SJSA1 (cell line): ENCODE data around the gene NAV2. TPM values are rescaled to one million over a fixed set of nuclear protein-coding genes. Genes with fewer than 3 reads are reported as not detected.
"Not testable (repeated sequence)": the region's sequence is repeated elsewhere in the genome, so short reads cannot be mapped to it uniquely, and the experiment has no call there.

ENCODE experiments used
- DNase-seq, 2 experiments: peaks; one replicate each; pipeline ENCODE4 v3.0.0-alpha.2; 2015 to 2020; ENCODE audit warnings: low spot score in 2 of 2, low read depth in 1 of 2
- H3K27ac ChIP-seq: fragments of 250-450 bp; sonication (Bioruptor Pico); 2 replicates; pipeline ENCODE4 v1.5.1; 2020; ENCODE audit warnings: mild to moderate bottlenecking, moderate library complexity
- H3K27me3 ChIP-seq: fragments of 250-450 bp; sonication (Bioruptor Pico); replicated peaks from 2 replicates; pipeline ENCODE4 v1.5.1; 2020; ENCODE audit warnings: mild to moderate bottlenecking, moderate library complexity
- H3K36me3 ChIP-seq: fragments of 250-450 bp; sonication (Bioruptor Pico); 2 replicates; pipeline ENCODE4 v1.5.1; 2020; ENCODE audit warnings: mild to moderate bottlenecking
- H3K4me1 ChIP-seq: fragments of 250-450 bp; sonication (Bioruptor Pico); replicated peaks from 2 replicates; pipeline ENCODE4 v1.6.1; 2021; ENCODE audit warnings: mild to moderate bottlenecking
- H3K4me3 ChIP-seq: fragments of 250-450 bp; sonication (Bioruptor Pico); 2 replicates; pipeline ENCODE4 v1.5.1; 2020; ENCODE audit warnings: mild to moderate bottlenecking
- H3K9me3 ChIP-seq: fragments of 250-450 bp; sonication (Bioruptor Pico); replicated peaks from 2 replicates; pipeline ENCODE4 v1.5.1; 2020; ENCODE audit warnings: mild to moderate bottlenecking
- total RNA-seq: library from RNA; depleted of rRNA; stranded (reverse); fragments of >200 nt; shearing (Covaris generic); gene quantifications from 2 replicates; pipeline ENCODE4 v1.2.3, GENCODE V29; 2014

The NAV2 gene
- total RNA-seq, 1 experiment from 2014 or later = 2.6 TPM

- Histone ChIP-seq H3K27me3 (no peaks in the 10 kb centered on the region), H3K4me3 (no peak overlapping the region), H3K4me1 (no peaks in the 10 kb centered on the region), H3K36me3 (no peaks in the 10 kb centered on the region; the same call in 1 of the 2 replicates), H3K9me3 (no peaks in the 10 kb centered on the region), H3K27ac (no peak overlapping the region)
- no peak for DNase-seq
Measured at GRCh38 chr11:20122131-20122530, 409.5 kb downstream of the NAV2 start.

GRCh38 chr11:20125927-20126326 is 413.3 kb downstream of the NAV2 start:
- no peaks in the 10 kb centered on the region for H3K36me3 ChIP-seq
- H3K27ac ChIP-seq = no peak overlapping the region
- H3K4me3 ChIP-seq = no peak overlapping the region
- H3K9me3 ChIP-seq = no peaks in the 10 kb centered on the region
- no peak for DNase-seq
- H3K4me1 ChIP-seq = no peaks in the 10 kb centered on the region
- no peaks in the 10 kb centered on the region for H3K27me3 ChIP-seq

- Histone ChIP-seq H3K4me1 (no peaks in the 10 kb centered on the region), H3K4me3 (no peak overlapping the region), H3K9me3 (no peaks in the 10 kb centered on the region), H3K36me3 (no peaks in the 10 kb centered on the region), H3K27ac (no peak overlapping the region), H3K27me3 (no peaks in the 10 kb centered on the region)
- no peak for DNase-seq
Measured at GRCh38 chr11:20126724-20127123, 414.1 kb downstream of the NAV2 start.

- Histone ChIP-seq H3K27me3 (no peaks in the 10 kb centered on the region), H3K4me3 (no peak overlapping the region), H3K36me3 (no peaks in the 10 kb centered on the region), H3K27ac (no peak overlapping the region), H3K4me1 (no peaks in the 10 kb centered on the region), H3K9me3 (no peaks in the 10 kb centered on the region)
- DNase-seq = peak; percentile 19 to 51
Measured at GRCh38 chr11:20127671-20128527, 415.3 kb downstream of the NAV2 start.

- not testable (repeated sequence) for H3K27ac ChIP-seq, H3K27me3 ChIP-seq, H3K4me1 ChIP-seq, H3K36me3 ChIP-seq, DNase-seq, H3K4me3 ChIP-seq, H3K9me3 ChIP-seq
Measured at GRCh38 chr11:20128528-20128825, 415.8 kb downstream of the NAV2 start.

- Histone ChIP-seq H3K36me3 (no peaks in the 10 kb centered on the region), H3K4me3 (no peak overlapping the region), H3K27ac (no peak overlapping the region), H3K9me3 (no peaks in the 10 kb centered on the region), H3K27me3 (no peaks in the 10 kb centered on the region), H3K4me1 (no peaks in the 10 kb centered on the region)
- no peak for DNase-seq
Measured at GRCh38 chr11:20129665-20130064, 417.0 kb downstream of the NAV2 start.

- H3K27me3 ChIP-seq = no peaks in the 10 kb centered on the region
- no peaks in the 10 kb centered on the region for H3K4me1 ChIP-seq
- H3K9me3 ChIP-seq = no peaks in the 10 kb centered on the region
- peak in 1 of 2 experiments; percentile 19 for DNase-seq
- H3K36me3 ChIP-seq = no peaks in the 10 kb centered on the region
- no peak overlapping the region for H3K27ac ChIP-seq
- no peak overlapping the region for H3K4me3 ChIP-seq
Measured at GRCh38 chr11:20131788-20132666, 419.4 kb downstream of the NAV2 start.

GRCh38 chr11:20132667-20133039 is 420.0 kb downstream of the NAV2 start:
- Histone ChIP-seq H3K27ac (no peak overlapping the region), H3K36me3 (no peaks in the 10 kb centered on the region), H3K27me3 (no peaks in the 10 kb centered on the region), H3K4me3 (no peak overlapping the region), H3K4me1 (no peaks in the 10 kb centered on the region), H3K9me3 (no peaks in the 10 kb centered on the region)
- no peak for DNase-seq

- Histone ChIP-seq H3K27me3 (no peaks in the 10 kb centered on the region), H3K4me1 (no peaks in the 10 kb centered on the region), H3K9me3 (no peaks in the 10 kb centered on the region), H3K36me3 (no peaks in the 10 kb centered on the region), H3K27ac (no peak overlapping the region), H3K4me3 (no peak overlapping the region)
- no peak for DNase-seq
Measured at GRCh38 chr11:20134991-20135736, 422.5 kb downstream of the NAV2 start.

- H3K4me3 ChIP-seq = no peak overlapping the region
- no peaks in the 10 kb centered on the region for H3K4me1 ChIP-seq
- no peaks in the 10 kb centered on the region for H3K36me3 ChIP-seq
- no peak for DNase-seq
- H3K27me3 ChIP-seq = no peaks in the 10 kb centered on the region
- H3K9me3 ChIP-seq = no peaks in the 10 kb centered on the region
- H3K27ac ChIP-seq = no peak overlapping the region
Measured at GRCh38 chr11:20137637-20138036, 425.0 kb downstream of the NAV2 start.

- Histone ChIP-seq H3K36me3 (no peaks in the 10 kb centered on the region), H3K27me3 (no peaks in the 10 kb centered on the region), H3K4me3 (no peak overlapping the region), H3K9me3 (no peaks in the 10 kb centered on the region), H3K4me1 (no peaks in the 10 kb centered on the region), H3K27ac (no peak overlapping the region)
- DNase-seq = no peak
Measured at GRCh38 chr11:20138707-20139106, 426.1 kb downstream of the NAV2 start.

- no peak overlapping the region for H3K27ac ChIP-seq
- H3K4me3 ChIP-seq = no peak overlapping the region
- no peaks in the 10 kb centered on the region for H3K36me3 ChIP-seq
- no peak for DNase-seq
- peaks cover 56% of the 10 kb centered on the region for H3K27me3 ChIP-seq
- H3K4me1 ChIP-seq = no peaks in the 10 kb centered on the region
- H3K9me3 ChIP-seq = peaks cover 7% of the 10 kb centered on the region
Measured at GRCh38 chr11:20154381-20154780, 441.7 kb downstream of the NAV2 start.

- Histone ChIP-seq H3K27ac (no peak overlapping the region), H3K27me3 (peaks cover 62% of the 10 kb centered on the region)
Measured at GRCh38 chr11:20155683-20156279, 443.1 kb downstream of the NAV2 start.

More at GRCh38 chr11:20155683-20156279, 443.1 kb downstream of the NAV2 start:
- H3K4me3 ChIP-seq = no peak overlapping the region
- H3K4me1 ChIP-seq = no peaks in the 10 kb centered on the region
- no peaks in the 10 kb centered on the region for H3K36me3 ChIP-seq
- H3K9me3 ChIP-seq = peaks cover 7% of the 10 kb centered on the region
- no peak for DNase-seq
